NCI-H146 treated with DMSO at 0.1 percent for 48 hours (cell line): ENCODE results near the gene TLCD4.
"Not testable (repeated sequence)": the region's sequence is repeated elsewhere in the genome, so short reads cannot be mapped to it uniquely, and the experiment has no call there.

Experiments
- DNase-seq: peaks from one replicate; lab custom pipeline; 2025; ENCODE audit not compliant: unreplicated experiment; lab: John Stamatoyannopoulos, UW

TLCD4 gene

DNA sequence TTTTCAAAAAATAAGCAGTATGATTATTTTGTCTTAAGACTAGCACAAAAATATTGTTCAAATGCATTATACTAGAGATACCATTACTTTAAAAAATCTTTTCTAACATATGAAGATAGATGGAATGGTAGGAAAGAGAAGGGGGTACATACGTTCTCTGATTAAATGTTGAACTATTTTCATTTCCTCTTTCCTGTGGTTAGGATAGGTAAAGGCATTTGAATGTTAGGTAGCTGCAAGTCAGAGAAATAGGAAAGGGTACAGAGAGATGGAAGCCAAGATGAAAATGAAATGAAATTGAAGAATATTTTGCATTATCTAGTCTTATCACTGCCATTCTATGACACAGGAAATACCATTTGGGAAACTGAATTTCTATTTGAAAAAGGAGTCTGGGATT, 28.3 kb downstream of the TLCD4 start:
- DNase-seq: no peak

DNA sequence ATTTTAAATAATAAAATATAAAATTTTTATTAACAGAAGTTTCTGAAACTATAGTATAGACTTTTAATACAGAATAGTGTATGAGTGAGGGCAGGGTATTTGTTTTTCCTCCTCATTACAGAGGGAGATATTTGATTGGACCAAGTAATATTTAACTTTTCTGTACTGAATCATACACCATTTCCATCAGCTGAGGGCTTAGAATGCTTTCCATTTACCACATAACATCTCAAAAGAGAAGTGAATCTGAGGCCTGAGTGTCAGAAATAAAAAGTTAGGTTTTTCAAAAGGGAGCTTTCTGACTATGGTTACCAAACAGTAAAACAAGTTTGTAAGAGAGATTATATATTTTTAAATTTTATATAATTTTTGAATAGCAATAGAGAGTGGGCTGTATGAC, 29.5 kb downstream of the TLCD4 start:
- DNase-seq: no peak

DNA sequence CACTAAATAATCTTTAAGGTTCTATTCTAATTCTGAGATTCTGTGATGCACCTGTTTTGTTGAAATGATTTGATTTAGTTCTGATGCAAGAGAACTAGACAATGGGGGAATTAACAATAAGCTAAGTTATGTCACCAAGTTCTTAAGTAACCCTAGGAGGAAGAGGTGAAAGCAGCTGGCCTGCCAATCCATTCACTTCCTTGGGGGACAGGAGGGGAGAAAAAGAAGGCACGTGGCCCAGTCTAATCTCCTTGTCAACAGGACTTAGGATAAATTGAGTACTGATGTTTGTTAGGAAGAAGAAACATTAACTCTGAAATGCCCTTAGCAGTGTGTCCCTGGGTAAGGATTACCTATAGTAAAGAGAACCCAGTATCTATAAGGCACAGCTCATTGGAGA, 36.9 kb downstream of the TLCD4 start:
- DNase-seq: no peak

DNA sequence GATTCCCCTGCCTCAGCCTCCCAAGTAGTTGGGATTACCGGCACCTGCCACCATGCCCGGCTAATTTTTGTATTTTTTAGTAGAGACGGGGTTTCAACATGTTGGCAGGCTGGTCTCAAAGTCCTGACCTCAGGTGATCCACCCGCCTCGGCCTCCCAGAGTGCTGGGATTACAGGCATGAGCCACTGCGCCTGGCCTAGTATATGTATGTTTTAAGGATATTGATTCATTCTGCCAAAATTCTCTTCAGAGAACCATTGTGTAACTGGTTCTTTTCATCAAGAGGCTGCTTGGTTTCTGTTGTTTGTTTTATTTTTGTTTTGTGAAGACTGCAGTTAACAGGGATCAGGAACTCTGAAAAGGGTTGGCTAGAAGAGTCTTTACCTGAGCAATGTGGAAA, 48.4 kb downstream of the TLCD4 start:
- DNase-seq: not testable (repeated sequence)
